NCI-H128 (cell line): Measurements from ENCODE around the gene GPC5.

Experiments
- DNase-seq: peaks from one replicate; lab custom pipeline; 2025; ENCODE audit not compliant: unreplicated experiment; lab: John Stamatoyannopoulos, UW

Gene GPC5

DNA sequence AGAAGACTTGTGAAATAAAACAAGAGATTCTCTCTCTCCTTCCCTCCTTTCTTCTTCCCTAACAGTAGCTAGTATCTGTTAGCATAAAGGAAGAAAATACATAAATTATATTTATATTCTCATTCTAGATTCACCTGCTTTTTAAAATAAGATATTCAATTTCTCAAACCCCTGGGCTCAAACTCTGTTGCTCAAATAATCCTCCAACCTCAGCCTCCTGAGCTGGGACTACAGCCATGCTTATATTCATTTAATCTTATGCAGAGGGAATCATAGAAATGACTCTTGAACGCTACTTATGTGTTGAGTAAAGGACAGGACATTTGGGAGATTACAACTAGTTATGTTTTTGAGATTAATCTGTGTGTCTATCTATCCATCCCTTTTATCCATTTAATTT is 56.2 kb downstream of the GPC5 start:
- DNase-seq = no peak

GRCh38 chr13:91456837-91457236 is 58.4 kb downstream of the GPC5 start:
- DNase-seq = no peak

DNA sequence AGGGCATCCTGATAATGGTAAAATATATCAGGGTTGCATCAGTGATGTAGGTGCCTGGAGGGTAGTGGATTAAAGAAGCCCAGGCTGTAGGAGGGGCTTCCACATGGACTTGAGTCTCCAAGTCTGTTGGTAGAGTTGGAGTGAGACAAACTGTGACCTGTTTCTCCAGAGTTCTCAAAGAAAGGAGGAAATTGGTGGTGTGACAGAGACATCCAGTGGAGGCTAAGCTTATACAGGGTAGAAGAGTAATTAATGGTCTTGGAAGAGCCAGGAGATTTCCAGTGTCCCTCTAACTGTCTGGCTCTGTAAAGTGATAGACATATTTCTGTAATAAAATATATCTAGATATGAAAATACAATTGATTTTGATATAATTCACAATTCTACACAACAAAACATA is 61.1 kb downstream of the GPC5 start:
- no peak for DNase-seq

GRCh38 chr13:91464336-91464735 is 65.9 kb downstream of the GPC5 start:
- no peak for DNase-seq

- DNase-seq = no peak
Observed at GRCh38 chr13:91467236-91467635, 68.8 kb downstream of the GPC5 start.

GRCh38 chr13:91468301-91468700 is 69.9 kb downstream of the GPC5 start:
- DNase-seq = no peak

GRCh38 chr13:91470084-91470621 is 71.7 kb downstream of the GPC5 start:
- DNase-seq = no peak

- no peak for DNase-seq
Observed at GRCh38 chr13:91470681-91471080, 72.3 kb downstream of the GPC5 start.

DNA sequence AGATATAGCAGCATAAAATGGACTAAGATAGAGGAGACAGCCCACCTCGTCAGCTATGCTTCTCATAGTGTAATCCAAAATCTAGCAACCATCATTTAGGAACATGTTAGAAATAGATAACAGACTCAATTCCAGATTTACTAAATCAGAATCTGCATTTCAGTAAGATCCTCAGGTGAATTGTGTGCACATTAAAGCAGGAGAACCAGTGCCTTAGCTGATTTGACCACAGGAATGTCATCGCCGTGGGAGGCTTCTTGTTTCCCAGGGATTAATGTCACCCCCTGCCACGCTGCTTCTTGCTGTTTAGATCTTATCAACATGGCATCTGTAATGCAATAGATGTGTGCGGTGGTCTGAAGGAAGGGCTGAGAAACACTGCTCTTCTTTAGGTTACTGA is 84.0 kb downstream of the GPC5 start:
- no peak for DNase-seq

GRCh38 chr13:91491980-91492379 is 93.6 kb downstream of the GPC5 start:
- no peak for DNase-seq

DNA sequence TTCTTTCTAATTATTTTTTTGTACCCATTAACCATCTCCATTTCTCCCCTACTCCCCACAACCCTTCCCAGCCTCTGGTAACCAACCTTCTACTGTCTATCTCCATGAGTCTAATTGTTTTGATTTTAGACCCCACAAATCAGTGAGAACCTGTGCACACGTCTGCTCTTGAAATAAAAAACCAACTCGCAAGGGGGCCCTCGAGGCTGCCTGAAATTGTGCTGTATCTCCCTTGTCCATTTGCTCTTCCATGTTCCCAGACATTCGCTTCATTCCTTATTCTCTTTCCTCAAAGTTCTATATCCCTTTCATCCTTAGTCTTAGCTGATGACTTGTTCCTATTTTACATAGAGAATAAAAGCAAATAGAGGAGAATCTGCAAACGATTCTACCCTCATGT is 95.0 kb downstream of the GPC5 start:
- no peak for DNase-seq

- DNase-seq = no peak
Observed at GRCh38 chr13:91498298-91498697, 99.9 kb downstream of the GPC5 start.

- DNase-seq = no peak
Observed at GRCh38 chr13:91504216-91504615, 105.8 kb downstream of the GPC5 start.

DNA sequence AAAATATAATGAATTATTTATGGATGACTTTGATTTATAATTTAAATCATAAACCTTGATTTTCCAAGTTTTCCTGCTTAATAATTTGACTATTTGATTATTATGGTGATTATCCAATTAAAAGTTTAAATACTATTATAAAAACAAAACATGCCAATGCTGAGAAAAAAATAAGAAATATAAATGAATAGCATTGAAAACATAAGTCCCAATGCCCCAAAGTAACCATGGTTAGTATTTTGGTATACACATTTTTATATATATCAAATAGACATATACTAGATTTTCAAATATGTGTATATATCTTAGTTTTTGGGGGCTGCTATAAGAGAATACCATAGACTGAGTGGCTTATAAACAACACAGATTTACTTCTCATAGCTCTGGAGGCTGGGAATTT is 108.3 kb downstream of the GPC5 start:
- no peak for DNase-seq

- no peak for DNase-seq
Observed at GRCh38 chr13:91510058-91510457, 111.6 kb downstream of the GPC5 start.

DNA sequence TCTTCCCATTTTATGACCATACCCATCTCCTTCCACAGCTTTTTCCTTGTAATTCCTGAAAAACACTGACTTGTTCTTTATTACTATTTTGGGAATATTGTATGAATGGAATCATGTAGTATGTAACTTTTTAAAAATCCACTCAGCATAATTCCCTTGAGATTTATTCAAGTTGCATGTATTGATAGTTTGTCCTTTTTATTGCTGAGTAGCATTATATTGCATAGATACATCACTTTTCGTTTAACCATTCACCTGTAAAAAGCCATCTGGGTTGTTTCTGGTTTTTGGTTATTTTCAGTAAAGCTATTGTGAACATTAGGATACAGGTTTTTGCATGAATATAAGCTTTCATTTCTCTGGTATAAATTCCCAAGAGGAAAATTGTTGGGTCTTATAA is 115.4 kb downstream of the GPC5 start:
- DNase-seq = no peak

DNA sequence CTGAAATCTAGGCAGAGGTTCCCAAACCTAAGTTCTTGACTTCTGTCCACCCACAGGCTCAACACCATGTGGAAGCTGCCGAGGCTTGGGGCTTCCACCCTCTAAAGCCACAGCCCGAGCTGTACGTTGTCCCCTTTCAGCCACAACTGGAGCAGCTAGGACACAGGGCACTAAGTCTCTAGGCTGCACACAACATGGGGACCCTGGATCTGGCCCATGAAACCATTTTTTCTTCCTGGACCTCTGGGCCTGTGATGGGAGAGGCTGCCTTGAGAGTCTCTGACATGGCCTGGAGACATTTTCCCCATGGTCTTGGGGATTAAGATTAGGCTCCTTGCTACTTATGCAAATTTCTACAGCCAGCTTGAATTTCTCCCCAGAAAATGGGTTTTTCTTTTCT is 118.4 kb downstream of the GPC5 start:
- no peak for DNase-seq

- DNase-seq = peak; percentile 68
Observed at GRCh38 chr13:91520952-91521351, 122.5 kb downstream of the GPC5 start.

- no peak for DNase-seq
Observed at GRCh38 chr13:91523116-91523515, 124.7 kb downstream of the GPC5 start.

DNA sequence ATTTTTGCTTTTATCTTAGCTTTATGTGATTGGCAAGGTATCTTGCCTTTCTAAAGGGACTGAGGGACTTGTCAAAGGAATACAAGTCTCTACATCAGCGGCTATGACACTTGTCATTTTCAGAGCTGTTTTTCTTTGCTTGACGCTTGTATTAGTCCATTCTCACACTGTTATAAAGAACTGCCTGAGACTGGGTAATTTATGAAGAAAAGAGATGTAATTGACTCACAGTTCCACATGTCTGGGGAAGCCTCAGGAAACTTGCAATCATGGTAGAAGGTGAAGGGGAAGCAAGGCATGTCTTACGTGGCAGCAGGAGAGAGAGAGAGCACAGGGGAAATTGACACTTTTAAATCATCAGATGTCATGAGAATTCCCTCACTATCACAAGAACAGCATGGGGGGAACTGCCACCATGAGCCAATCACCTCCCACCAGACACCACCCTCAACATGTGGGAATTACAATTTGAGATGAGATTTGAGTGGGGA is 128.2 kb downstream of the GPC5 start:
- DNase-seq = no peak

GRCh38 chr13:91529739-91530482 is 131.5 kb downstream of the GPC5 start:
- DNase-seq = no peak

DNA sequence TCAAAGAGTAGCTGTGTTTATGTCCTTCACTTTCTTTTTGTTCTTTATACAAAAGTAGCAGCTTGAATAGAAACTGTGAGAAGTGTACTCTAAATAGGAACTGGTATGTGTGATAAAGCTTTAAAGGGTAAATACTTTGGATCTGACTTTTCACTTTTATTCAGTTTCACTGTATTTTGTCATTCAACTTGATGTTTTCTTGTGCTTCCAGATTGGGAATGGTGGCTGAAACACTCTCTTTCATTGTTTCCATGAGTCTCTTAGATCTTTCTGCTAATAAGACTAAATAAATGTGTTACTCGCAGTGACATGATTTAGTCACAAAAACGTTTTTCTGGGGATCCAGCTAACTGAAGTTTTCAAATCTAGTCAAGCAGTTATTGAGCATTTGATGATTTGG is 133.2 kb downstream of the GPC5 start:
- no peak for DNase-seq

GRCh38 chr13:91533354-91533753 is 134.9 kb downstream of the GPC5 start:
- no peak for DNase-seq
